HG03066 (cell line): ENCODE measurements around the gene ENPP3.
A peak's percentile ranks its signal among the peaks of the same experiment; 100 is the strongest.

ENCODE experiments used
- ATAC-seq: cut with Tn5 transposase; IDR thresholded peaks from one replicate; pipeline ENCODE4 v1.9.1; 2021; ENCODE audit warnings: low read depth; ENCODE audit not compliant: unreplicated experiment

ENPP3 gene

DNA sequence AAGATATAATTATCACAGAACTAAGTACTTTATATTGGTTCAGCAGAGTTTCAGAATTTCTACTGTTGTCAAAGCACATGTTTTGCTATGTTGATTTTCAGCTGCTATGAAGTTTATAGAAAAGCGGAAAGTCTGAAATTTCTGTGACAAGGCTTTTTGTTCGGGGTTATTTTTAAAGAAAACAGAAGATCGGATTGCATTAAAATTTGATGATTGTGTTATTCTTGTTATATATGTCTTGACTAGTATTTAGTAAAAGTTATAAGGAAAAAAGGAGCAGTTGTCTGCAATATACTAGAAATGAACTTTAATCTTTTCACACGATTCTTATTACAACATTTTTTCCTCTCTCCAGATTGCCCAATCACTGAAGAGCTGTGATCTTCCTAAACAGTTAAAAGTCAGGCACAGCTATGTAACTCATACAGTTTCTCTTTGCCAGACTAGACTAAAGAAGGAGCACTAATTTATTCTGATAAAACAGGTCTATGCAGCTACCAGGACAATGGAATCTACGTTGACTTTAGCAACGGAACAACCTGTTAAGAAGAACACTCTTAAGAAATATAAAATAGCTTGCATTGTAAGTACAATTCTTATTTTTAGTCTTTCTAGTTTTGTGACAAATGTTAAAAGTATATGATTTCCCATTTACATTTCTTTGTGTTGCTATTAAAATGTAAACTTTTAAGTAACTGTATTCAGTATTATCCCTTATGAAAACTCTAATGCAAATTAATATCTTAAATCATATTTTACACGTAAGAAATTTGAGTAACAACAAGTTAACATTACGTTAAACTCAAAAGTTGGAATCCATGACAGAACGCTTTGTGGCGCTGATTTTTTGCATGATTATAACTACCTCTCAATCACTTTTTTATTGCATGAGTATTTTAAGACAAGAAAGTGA, at the start of gene ENPP3:
ENPP3 (plus strand) TSS at position 423 of the 913 bp plus-strand sequence; CDS start at position 506, 83 bp downstream.
- no peak for ATAC-seq

- ATAC-seq = no peak
These were observed 49.2 kb upstream of the ENPP3 start for GRCh38 chr6:131587909-131588308.

GRCh38 chr6:131588643-131589042, 48.5 kb upstream of the ENPP3 start:
- no peak for ATAC-seq

GRCh38 chr6:131592935-131593334, 44.2 kb upstream of the ENPP3 start:
- no peak for ATAC-seq

DNA sequence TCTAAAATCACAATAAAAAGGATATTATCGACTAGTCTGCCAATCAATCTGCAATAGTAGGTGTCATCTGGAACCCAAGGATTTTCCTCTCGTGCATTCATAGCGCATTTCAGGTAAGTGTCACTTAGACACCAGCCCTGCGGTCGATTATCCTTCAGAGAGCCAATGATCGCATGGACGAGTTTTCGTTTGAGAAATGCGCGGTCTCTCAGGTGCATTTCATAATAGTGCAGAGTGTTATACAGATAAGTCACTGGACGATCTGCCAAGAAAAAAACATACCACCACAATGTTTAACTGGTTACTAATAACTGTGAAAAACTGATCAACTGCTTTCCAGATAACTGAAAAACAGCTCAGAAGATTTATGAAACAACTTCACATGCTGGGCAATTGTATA, 43.0 kb upstream of the ENPP3 start:
- ATAC-seq = no peak

DNA sequence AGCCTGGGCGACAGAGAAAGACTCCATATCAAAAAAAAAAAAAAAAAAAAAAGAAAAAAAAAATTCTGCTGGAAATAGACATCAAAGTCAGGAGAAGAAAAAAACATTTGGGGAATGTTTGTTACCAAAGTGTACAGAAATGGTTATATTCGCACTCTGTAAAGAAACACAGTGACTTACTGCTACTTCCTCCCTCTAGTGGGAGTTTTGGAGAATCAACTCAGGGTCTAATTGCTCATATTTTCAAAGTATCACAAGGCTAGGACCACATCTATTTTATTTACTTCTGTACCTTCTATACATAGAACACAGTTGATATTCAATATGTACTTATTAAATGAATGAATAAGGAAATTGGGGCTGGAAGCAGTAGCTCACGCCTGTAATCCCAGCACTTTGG, 39.7 kb upstream of the ENPP3 start:
- ATAC-seq = no peak

GRCh38 chr6:131600716-131601115, 36.4 kb upstream of the ENPP3 start:
- no peak for ATAC-seq

DNA sequence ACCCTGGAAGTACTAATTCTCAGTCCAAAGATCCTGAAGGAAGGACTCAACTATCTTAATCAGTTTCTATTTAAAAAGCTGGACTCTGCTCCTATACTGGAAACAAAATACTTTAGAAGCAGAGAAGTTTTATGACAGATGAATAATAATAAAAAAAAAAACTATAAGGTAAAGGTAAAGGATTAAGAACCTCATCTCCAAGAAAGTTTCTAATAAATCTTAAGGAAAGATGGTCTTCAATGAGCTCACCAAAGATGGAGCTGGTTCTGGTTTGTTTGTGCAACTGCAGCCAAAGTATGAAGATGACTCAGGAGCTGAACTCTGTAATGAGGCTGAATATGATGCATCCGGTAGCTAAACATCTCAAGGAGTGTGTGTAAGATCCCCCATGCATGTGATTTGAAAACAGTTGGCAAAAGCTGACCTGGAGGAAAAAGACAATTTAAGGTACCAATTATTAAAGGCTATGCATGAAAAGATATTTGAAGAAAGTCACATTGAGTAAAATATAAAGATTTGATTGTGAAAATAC, 34.3 kb upstream of the ENPP3 start:
- no peak for ATAC-seq

DNA sequence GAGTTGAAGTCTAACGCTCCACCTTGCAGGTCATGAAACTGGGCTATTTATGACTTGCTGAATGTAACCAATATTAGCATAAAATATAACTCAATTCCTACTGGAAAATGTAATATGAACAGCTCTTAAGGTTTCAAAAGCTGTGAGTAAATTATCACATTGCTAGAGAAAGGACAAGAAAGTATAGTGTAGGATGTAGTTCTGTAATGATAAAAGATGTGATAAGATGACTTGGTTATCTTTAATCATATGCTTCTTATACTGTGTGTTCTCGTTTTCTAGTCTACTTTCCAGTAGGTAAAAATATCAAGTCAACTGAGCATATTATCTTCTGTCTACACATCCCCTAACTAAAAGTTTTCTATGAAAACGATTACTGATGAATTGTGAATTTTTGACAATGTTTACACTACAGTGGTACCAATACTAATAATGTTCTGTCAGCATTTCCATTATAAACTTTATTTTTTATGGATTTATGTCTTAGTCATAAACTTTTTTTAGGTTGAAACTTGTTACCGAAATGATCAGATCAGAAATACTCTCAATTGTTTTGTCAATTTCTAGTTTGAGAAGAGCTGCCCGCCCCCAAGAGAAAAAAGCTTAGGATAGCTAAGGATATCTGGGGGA, 23.7 kb upstream of the ENPP3 start:
- no peak for ATAC-seq

GRCh38 chr6:131615275-131615674, 21.8 kb upstream of the ENPP3 start:
- ATAC-seq = no peak

GRCh38 chr6:131627724-131628682, 9.1 kb upstream of the ENPP3 start, which contains the start of gene MED23:
MED23 (minus strand) TSS chr6:131628242; CDS start chr6:131628049, 193 bp downstream.
- ATAC-seq = peak; percentile 98

DNA sequence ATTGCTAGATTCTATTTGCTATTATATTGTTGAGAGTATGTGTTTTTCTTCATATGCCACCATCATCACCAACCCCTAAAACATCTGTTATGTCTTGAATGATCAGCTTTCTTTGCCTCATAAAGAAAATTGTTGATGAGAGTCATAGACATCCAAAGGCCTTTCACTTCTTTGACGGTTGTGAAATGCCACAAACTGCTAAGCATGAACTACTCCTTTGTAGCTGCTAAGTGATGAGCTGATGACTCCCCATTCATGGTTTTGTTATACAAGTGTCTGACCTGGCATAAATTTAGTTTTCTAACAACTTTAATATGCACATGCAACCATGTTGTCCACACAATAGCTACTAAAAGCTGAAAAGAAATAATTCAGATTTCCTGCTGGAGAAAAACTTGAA, 8.4 kb upstream of the ENPP3 start:
- ATAC-seq = no peak

GRCh38 chr6:131629651-131630050, 7.5 kb upstream of the ENPP3 start:
- ATAC-seq = no peak

GRCh38 chr6:131631625-131632289, 5.3 kb upstream of the ENPP3 start:
- ATAC-seq = no peak

DNA sequence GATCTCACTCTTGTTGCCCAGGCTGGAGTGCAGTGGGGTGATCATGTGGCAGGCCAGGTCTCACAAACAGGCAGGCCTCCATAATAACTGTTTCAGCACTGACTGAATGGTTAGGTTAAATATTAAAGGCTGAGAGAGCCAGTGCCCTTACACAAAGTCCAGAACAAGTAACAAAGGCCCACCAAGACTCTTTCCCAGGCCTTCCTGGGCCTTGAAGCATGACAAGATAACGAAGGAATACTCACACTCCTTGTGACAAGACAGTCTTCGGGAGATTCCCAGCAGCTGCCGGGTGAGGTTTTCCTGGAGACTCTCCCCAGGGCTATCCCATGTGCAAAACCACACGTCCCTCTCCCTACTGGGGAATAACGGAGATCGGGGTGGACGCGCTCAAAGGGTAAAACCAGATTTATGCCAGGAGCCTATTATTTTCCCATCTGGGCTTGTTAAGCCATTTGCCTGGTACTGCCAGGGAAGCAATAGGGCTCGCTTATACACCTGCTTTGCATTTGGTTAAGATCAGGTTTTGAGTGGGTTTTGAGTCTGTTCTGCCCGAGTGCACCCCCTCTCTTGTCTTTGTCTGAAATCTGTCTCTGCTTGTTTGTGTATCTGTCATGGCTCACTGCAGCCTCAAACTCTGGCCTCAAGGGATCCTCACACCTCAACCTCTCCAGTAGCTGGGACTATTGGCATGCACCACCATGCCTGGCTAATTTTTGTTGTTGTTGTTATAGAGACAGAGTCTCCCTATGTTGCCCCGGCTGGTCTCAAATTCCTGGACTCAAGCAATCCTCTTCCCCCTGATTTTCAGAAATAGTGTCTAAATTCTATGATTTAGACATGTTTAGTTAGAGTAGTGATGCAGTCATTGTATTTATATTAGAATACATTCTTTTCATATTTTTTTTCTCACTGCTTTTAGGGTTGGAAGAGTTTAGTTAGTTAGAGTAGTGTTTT, 1.4 kb upstream of the ENPP3 start:
- ATAC-seq = peak; percentile 89

DNA sequence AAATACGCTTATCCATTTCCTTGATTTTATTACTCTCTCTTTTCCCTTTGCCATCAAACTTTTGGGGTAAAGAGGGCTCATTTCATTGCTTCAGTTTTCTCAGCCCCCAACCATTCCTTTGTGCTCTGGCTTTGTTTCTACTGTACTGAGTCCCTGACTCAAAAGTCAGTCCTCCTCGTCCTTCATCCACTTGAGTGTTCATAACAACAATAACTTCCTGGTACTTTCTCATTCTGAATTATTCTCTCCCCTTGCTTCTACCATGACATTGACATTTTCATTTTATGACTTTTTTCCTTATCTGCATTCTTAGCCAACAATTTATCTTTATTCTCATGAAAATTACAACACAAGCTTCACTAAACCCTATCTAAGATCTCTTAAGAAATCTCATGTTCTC, 911 bp downstream of the ENPP3 start:
- ATAC-seq = no peak

DNA sequence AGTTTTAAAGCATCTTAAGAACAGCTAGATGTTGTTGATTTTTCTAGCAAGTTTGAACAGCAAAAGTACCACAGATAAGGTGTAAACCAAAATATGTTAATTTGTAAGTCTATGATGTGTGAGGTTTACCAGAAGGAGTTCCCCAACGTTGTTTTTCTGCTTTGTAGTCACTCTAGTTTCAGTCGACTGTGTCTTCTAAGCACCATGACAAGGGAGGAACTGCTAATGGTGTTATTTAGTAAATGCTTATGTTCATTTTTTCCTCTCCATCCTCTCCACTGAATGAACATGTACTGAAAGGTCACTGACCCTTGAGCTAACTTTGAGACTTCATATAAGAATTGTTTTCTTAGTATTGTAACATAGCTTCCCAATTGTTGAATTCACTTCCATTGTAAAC, 3.0 kb downstream of the ENPP3 start:
- peak; percentile 54 for ATAC-seq

DNA sequence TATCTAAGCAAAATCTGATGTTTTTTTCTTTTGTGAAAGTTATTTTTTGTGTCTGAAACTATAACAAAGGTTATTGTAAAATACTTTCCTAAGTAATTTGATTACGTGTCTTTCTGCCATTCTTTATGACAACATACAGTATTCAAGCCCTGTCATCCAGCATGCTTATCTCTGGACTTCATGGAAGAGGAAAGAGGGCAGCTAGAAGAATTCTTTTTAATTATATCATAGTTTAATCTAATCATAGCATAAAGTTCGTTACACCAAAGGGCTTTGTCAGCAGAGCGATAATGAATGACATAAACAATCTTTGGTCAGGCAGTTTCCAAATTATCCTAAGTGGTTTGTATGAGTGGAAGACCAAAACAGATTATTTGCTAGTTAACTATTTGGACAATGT, 3.5 kb downstream of the ENPP3 start:
- ATAC-seq = no peak

- ATAC-seq = no peak
These were observed 4.5 kb downstream of the ENPP3 start for GRCh38 chr6:131641554-131641953.
